GM13976 (cell line): ENCODE measurements around the gene WDR75.

Experiments
- DNase-seq: peaks from one replicate; pipeline ENCODE4 v3.0.0; 2012; ENCODE audit warnings: low spot score
- CTCF ChIP-seq: IDR thresholded peaks from 2 replicates; pipeline ENCODE4 v1.5.1; 2012; ENCODE audit warnings: borderline replicate concordance, mild to moderate bottlenecking; ENCODE audit not compliant: insufficient read depth; ENCODE audit errors: extremely low read depth, missing control alignments, control extremely low read depth
- in situ Hi-C: fragments of 300-500 bp; cut with MboI; formaldehyde crosslinking; loops from one replicate; pipeline ENCODE4 v1.12.0; 2022; ENCODE audit warnings: low sequenced_read_pairs, mixed read lengths, inconsistent platforms; ENCODE audit not compliant: unreplicated experiment

Gene WDR75

DNA sequence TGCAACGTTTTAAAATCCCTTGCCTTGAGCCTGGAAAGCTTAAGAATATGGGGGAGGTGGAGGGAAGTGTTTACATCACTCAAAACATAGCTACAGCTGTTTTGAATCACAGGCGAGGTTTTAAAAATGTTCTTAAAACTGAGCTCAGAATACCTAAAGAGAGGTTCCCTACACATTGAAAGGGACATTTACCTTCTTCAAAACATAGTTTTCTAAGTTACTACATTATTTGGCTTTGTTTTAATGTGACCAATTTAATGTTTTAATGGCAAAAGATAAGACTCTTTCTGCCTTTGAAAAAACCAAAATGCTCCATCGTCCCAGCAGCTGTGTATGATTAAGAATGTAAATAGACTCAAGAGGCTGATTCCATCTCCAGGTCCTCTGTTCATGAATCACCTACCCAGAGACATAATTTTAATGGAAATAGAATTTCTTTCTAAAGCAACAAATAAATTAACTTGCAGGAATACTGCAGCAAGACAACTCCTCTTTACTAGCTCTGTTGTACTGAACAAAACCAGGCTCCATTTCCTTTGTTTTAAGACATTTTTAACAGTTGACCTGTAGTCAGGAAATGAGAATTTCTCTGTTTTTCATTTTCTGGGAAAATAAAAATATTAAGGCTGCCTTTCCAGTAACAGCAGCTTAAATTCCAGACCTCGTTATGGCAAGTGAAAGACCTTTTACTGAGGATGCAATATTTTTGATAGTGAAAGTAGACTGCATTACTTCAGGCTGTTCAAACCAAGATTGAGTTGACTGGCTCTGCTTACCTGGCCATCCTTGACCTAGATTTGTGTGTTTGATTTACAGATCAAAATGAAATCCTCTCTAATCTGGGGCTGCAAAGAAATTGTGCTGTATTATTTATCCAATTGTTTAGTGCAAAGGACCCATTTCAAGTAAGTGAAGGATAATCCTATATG lies 33.7 kb upstream of the WDR75 start:
- in situ Hi-C loops = loop anchor here (25.0 kb wide), 2 partner anchors 270 to 895 kb away; no protein-coding TSS in a partner anchor
- DNase-seq = no peak
- TF ChIP-seq CTCF = no peak

- TF ChIP-seq CTCF = no peak
- in situ Hi-C loops = loop anchor here (25.0 kb wide), 2 partner anchors 271 to 896 kb away; no protein-coding TSS in a partner anchor
- no peak for DNase-seq
Observed at GRCh38 chr2:189408294-189408693, 33.0 kb upstream of the WDR75 start.

GRCh38 chr2:189409131-189409530 lies 32.1 kb upstream of the WDR75 start:
- no peak for DNase-seq
- no peak for TF ChIP-seq CTCF
- in situ Hi-C loops = loop anchor here (25.0 kb wide), 2 partner anchors 272 to 897 kb away; no protein-coding TSS in a partner anchor

DNA sequence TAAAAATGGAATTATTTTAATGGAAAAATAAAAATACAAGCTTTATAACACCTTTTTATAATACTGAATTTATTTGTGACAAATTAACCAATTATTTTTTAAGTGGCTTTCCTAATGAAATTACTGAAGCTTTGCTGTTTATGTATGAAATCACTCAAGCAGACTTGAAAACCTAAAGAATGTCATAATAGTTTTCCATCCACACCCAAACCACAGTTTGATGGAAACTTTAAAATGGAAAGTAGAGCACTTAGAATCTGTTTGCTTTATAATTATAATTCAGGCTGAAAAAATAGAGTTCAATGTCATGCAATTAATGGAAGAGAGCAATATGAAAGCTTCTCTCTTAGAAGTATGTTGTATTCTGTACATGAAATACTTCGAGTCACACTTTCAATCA lies 31.6 kb upstream of the WDR75 start:
- TF ChIP-seq CTCF = no peak
- in situ Hi-C loops = loop anchor here (25.0 kb wide), 2 partner anchors 272 to 897 kb away; no protein-coding TSS in a partner anchor
- no peak for DNase-seq

DNA sequence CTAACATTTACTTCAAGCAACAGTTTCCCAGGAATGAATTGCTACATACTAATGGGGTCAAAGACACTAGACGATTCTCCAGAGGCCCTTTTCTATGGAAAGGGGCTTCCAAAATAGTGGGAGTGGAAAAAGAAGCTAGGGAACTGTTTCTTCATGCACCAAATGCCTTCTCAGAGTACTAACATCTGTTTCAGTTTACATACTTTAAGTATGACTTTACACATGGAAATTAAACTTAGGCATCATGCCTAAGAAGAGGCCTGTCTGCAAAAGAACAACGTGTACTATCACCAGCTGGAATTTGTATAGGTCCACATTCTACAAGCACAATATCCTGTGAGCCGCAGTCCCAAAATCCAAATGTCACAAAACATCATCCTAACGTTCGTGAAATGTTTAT lies 29.4 kb upstream of the WDR75 start:
- no peak for DNase-seq
- TF ChIP-seq CTCF = no peak
- in situ Hi-C loops = loop anchor here (25.0 kb wide), 2 partner anchors 275 to 900 kb away; no protein-coding TSS in a partner anchor

- DNase-seq = peak; percentile 34
- peak; percentile 53 for TF ChIP-seq CTCF
- in situ Hi-C loops = loop anchor here (25.0 kb wide), 2 partner anchors 275 to 900 kb away; no protein-coding TSS in a partner anchor
Observed at GRCh38 chr2:189412330-189412953, 28.8 kb upstream of the WDR75 start.
